Activated CD8-positive, alpha-beta T cell treated with anti-CD3 and anti-CD28 coated beads, Interleukin-2, amount 10 ng/mL, durations not matched to agents 7 days and 5 days (primary cell): ENCODE data around the gene THOC6. TPM values are rescaled to one million over a fixed set of nuclear protein-coding genes. Genes with fewer than 3 reads are reported as not detected.
A peak's percentile ranks its signal among the peaks of the same experiment; 100 is the strongest.
"Not testable (repeated sequence)": the region's sequence is repeated elsewhere in the genome, so short reads cannot be mapped to it uniquely, and the experiment has no call there.

Experiments
- ATAC-seq: fragments of 150-1000 bp; cut with Tn5 transposase; one replicate; pipeline ENCODE4 v1.10.0; 2021; ENCODE audit warnings: moderate library complexity
- CTCF ChIA-PET: fragments of 350-600 bp; sonication (Branson Sonifier 250); formaldehyde crosslinking; loops from one replicate; lab custom pipeline; 2021; ENCODE audit warnings: antibody characterized with exemption; lab: Charles Lee
- POLR2A ChIA-PET: fragments of 350-600 bp; sonication (Branson Sonifier 250); formaldehyde crosslinking; loops from one replicate; lab custom pipeline; 2021; ENCODE audit warnings: antibody characterized with exemption; lab: Charles Lee
- DNase-seq: peaks from one replicate; pipeline ENCODE4 v3.0.0-alpha.2; 2020
- H3K27ac Mint-ChIP-seq: one replicate; pipeline ENCODE4 v1.8.0; 2021; ENCODE audit warnings: mild to moderate bottlenecking, mixed read lengths
- H3K27me3 Mint-ChIP-seq: one replicate; pipeline ENCODE4 v1.8.0; 2021; ENCODE audit warnings: low read depth, mixed read lengths
- H3K36me3 Mint-ChIP-seq: one replicate; pipeline ENCODE4 v1.8.0; 2021; ENCODE audit warnings: low read depth, mixed read lengths
- H3K4me1 Mint-ChIP-seq: one replicate; pipeline ENCODE4 v1.8.0; 2021; ENCODE audit warnings: low read depth, mixed read lengths
- H3K4me3 Mint-ChIP-seq: one replicate; pipeline ENCODE4 v1.8.0; 2021; ENCODE audit warnings: mild to moderate bottlenecking, mixed read lengths
- H3K9me3 Mint-ChIP-seq: one replicate; pipeline ENCODE4 v1.8.0; 2022; ENCODE audit warnings: mixed read lengths; ENCODE audit not compliant: insufficient read depth
- total RNA-seq, 2 experiments: library from RNA; stranded (reverse); gene quantifications; one replicate each; pipeline ENCODE4 v1.2.3, GENCODE V29; 2021

The THOC6 gene
- total RNA-seq, 2 experiments from 2014 or later, result 57.4 to 57.9 TPM

- H3K27ac Mint-ChIP-seq, result peak overlapping the region; percentile 94
- ChIA-PET POLR2A (interaction anchor here (0.5 to 6.1 kb wide), 16 partner anchors 8 to 83 kb away, joined by 3 to 68 read pairs (median 7); partner anchors contain the start of genes IL32, ZNF213 and ZSCAN10), CTCF (interaction anchor here (0.7 to 6.7 kb wide), 15 partner anchors 9 to 91 kb away, joined by 3 to 72 read pairs (median 5); partner anchors contain the start of genes IL32, ZNF213 and ZSCAN10)
- peaks cover 15% of the 10 kb centered on the region for H3K9me3 Mint-ChIP-seq
- H3K36me3 Mint-ChIP-seq, result peaks cover 62% of the 10 kb centered on the region
- DNase-seq, result peak; percentile 95
- peak; percentile 85 for ATAC-seq
- H3K4me1 Mint-ChIP-seq, result peaks cover 92% of the 10 kb centered on the region
- H3K4me3 Mint-ChIP-seq, result peak overlapping the region; percentile 73
- no peaks in the 10 kb centered on the region for H3K27me3 Mint-ChIP-seq
Measured at GRCh38 chr16:3074860-3075522, 51.2 kb downstream of the THOC6 start.

GRCh38 chr16:3075523-3075915 lies 51.7 kb downstream of the THOC6 start:
- DNase-seq, result no peak
- Mint-ChIP-seq H3K9me3 (peaks cover 17% of the 10 kb centered on the region), H3K27me3 (no peaks in the 10 kb centered on the region), H3K36me3 (peaks cover 58% of the 10 kb centered on the region), H3K27ac (peak overlapping the region; percentile 94), H3K4me1 (peaks cover 88% of the 10 kb centered on the region), H3K4me3 (peak overlapping the region; percentile 73)
- CTCF ChIA-PET, result interaction anchor here (1.0 to 6.7 kb wide), 15 partner anchors 11 to 91 kb away, joined by 3 to 72 read pairs (median 4); partner anchors contain the start of genes IL32, ZNF213 and ZSCAN10
- POLR2A ChIA-PET, result interaction anchor here (0.8 to 6.1 kb wide), 13 partner anchors 8 to 72 kb away, joined by 3 to 68 read pairs (median 8); partner anchors contain the start of genes IL32, ZNF213 and ZSCAN10
- peak; percentile 29 for ATAC-seq

GRCh38 chr16:3075946-3076345 lies 52.1 kb downstream of the THOC6 start:
- Mint-ChIP-seq H3K4me1 (peaks cover 86% of the 10 kb centered on the region), H3K36me3 (peaks cover 61% of the 10 kb centered on the region), H3K4me3 (peak overlapping the region; percentile 73), H3K9me3 (peaks cover 17% of the 10 kb centered on the region), H3K27ac (peak overlapping the region; percentile 94)
- not testable (repeated sequence) for ATAC-seq, H3K27me3 Mint-ChIP-seq, DNase-seq
- CTCF ChIA-PET, result interaction anchor here (0.8 to 6.7 kb wide), 15 partner anchors 10 to 90 kb away, joined by 3 to 72 read pairs (median 4); partner anchors contain the start of genes IL32, ZNF213 and ZSCAN10
- POLR2A ChIA-PET, result interaction anchor here (0.8 to 6.1 kb wide), 13 partner anchors 8 to 72 kb away, joined by 3 to 68 read pairs (median 7); partner anchors contain the start of genes IL32 and ZSCAN10

- no peaks in the 10 kb centered on the region for H3K27me3 Mint-ChIP-seq
- H3K36me3 Mint-ChIP-seq, result peaks cover 60% of the 10 kb centered on the region
- POLR2A ChIA-PET, result interaction anchor here (0.8 to 6.1 kb wide), 14 partner anchors 10 to 59 kb away, joined by 3 to 68 read pairs (median 5); partner anchors contain the start of genes IL32, ZNF213 and ZSCAN10
- CTCF ChIA-PET, result interaction anchor here (0.8 to 6.7 kb wide), 15 partner anchors 10 to 58 kb away, joined by 3 to 72 read pairs (median 4); partner anchors contain the start of genes IL32, ZNF213 and ZSCAN10
- ATAC-seq (no peak), DNase-seq (no peak)
- peaks cover 84% of the 10 kb centered on the region for H3K4me1 Mint-ChIP-seq
- H3K9me3 Mint-ChIP-seq, result peaks cover 17% of the 10 kb centered on the region
- H3K4me3 Mint-ChIP-seq, result peak overlapping the region; percentile 73
- peak overlapping the region; percentile 94 for H3K27ac Mint-ChIP-seq
Measured at GRCh38 chr16:3076577-3076976, 52.7 kb downstream of the THOC6 start.

Other genes with a start within 250 kb of the THOC6 start
- gene ELOB, start 246.8 kb upstream of the THOC6 start, total RNA-seq, result 100 to 1,000 TPM; 163 to 182 TPM
- not detected for gene PRSS33, start 236.5 kb upstream of the THOC6 start, total RNA-seq
- gene PRSS41, start 225.6 kb upstream of the THOC6 start, total RNA-seq, result not detected
- gene PRSS21, start 206.8 kb upstream of the THOC6 start, total RNA-seq, result 1 to 10 TPM; 5.2 to 6.0 TPM
- 1 to 10 TPM; 2.9 to 3.7 TPM for gene ZG16B, start 193.7 kb upstream of the THOC6 start, total RNA-seq
- gene PRSS22, start 165.9 kb upstream of the THOC6 start, total RNA-seq, result not detected
- 10 to 100 TPM; 22.5 to 22.8 TPM for gene FLYWCH2, start 140.8 kb upstream of the THOC6 start, total RNA-seq
- gene FLYWCH1, start 112.1 kb upstream of the THOC6 start, total RNA-seq, result 10 to 100 TPM; 44.6 to 48.9 TPM
- gene KREMEN2, start 59.8 kb upstream of the THOC6 start, total RNA-seq, result under 1 TPM in 1 of 2 experiments, not detected in 1; 0.18 TPM
- 10 to 100 TPM; 53.6 to 57.7 TPM for gene PAQR4, start 54.7 kb upstream of the THOC6 start, total RNA-seq
- 100 to 1,000 TPM; 144 to 160 TPM for gene PKMYT1, start 43.6 kb upstream of the THOC6 start, total RNA-seq
- gene CLDN9, start 11.1 kb upstream of the THOC6 start, total RNA-seq, result under 1 TPM in 1 of 2 experiments, not detected in 1; 0.16 TPM
- gene CLDN6, start 5.9 kb upstream of the THOC6 start, total RNA-seq, result not detected
- gene TNFRSF12A, start 3.7 kb upstream of the THOC6 start, total RNA-seq, result 1 to 10 TPM; 4.2 to 4.7 TPM
- 10 to 100 TPM; 41.0 to 41.7 TPM for gene HCFC1R1, start 93 bp upstream of the THOC6 start, total RNA-seq
- under 1 TPM; 0.84 to 0.94 TPM for gene BICDL2, start 12.9 kb downstream of the THOC6 start, total RNA-seq
- 10 to 100 TPM; 58.0 to 66.1 TPM for gene MMP25, start 22.5 kb downstream of the THOC6 start, total RNA-seq
- 1,000 to 10,000 TPM; 1,836 to 1,884 TPM for gene IL32, start 41.6 kb downstream of the THOC6 start, total RNA-seq
- under 1 TPM; 0.23 to 0.26 TPM for gene ZSCAN10, start 75.3 kb downstream of the THOC6 start, total RNA-seq
- not detected for gene ZNF205, start 88.6 kb downstream of the THOC6 start, total RNA-seq
- gene ZNF213, start 111.0 kb downstream of the THOC6 start, total RNA-seq, result 10 to 100 TPM; 10.8 to 12.1 TPM
- not detected for gene OR1F1, start 164.2 kb downstream of the THOC6 start, total RNA-seq
- gene ZNF200, start 211.1 kb downstream of the THOC6 start, total RNA-seq, result 10 to 100 TPM; 13.7 to 18.4 TPM
- under 1 TPM; 0.13 to 0.21 TPM for gene MEFV, start 232.6 kb downstream of the THOC6 start, total RNA-seq